ENCODE data around the gene KAT7. TPM values are rescaled to one million over a fixed set of nuclear protein-coding genes. Genes with fewer than 3 reads are reported as not detected.

Gene KAT7
- total and polyA plus RNA-seq, 2 of the 8 experiments (the other 6 are each of a cell fraction or from before 2014, with no cell fraction given) = 90.9 to 139 TPM

GRCh38 chr17:49881054-49881402 is 92.5 kb downstream of the KAT7 start:
- H4K5ac ChIP-seq (ENCODE audit: insufficient read length, low read depth, low read length) = no peak overlapping the region
- no peak overlapping the region for H4K8ac ChIP-seq (ENCODE audit: extremely low read depth, insufficient read depth, low read length)
- no peak overlapping the region for H3K56ac ChIP-seq (replicated peaks; ENCODE audit: insufficient read length, low read depth, low read length)
- H3K4ac ChIP-seq (replicated peaks; ENCODE audit: insufficient read length, low read depth, low read length) = no peak overlapping the region
- H3K9me3 ChIP-seq (ENCODE audit: insufficient read depth in 2 of 2, low read depth in 1 of 2, low read length in 1 of 2) = no peaks in the 10 kb centered on the region
- FAIRE-seq (no peak), DNase-seq (ENCODE audit: low read depth in 1 of 2, low spot score in 2 of 2) (no peak)
- no peak overlapping the region for H2AK5ac ChIP-seq (ENCODE audit: low read depth, low read length)
- no peak overlapping the region for H3K18ac ChIP-seq (ENCODE audit: extremely low read depth, low read length)
- no peaks in the 10 kb centered on the region for H3K79me2 ChIP-seq (ENCODE audit: control insufficient read depth in 1 of 2, insufficient read depth in 2 of 2, low read length in 2 of 2)
- peak overlapping the region; percentile 16 to 61 (median 44); a peak in 6 of 8 replicates for H3K4me3 ChIP-seq (ENCODE audit: extremely low read depth in 1 of 4, insufficient read depth in 2 of 4, low read depth in 3 of 4, low read length in 4 of 4)
- TF ChIP-seq SIX5 (IDR thresholded peaks at IDR 0.05; ENCODE audit: low read depth, low read length) = no peak
- TF ChIP-seq YY1 (IDR thresholded peaks at IDR 0.05; ENCODE audit: low read depth, low read length) = no peak
- TF ChIP-seq GTF2F1 (IDR thresholded peaks at IDR 0.05; ENCODE audit: borderline replicate concordance, low read depth, low read length) = no peak
- no peak for TF ChIP-seq EGR1 (IDR thresholded peaks at IDR 0.05; ENCODE audit: borderline replicate concordance, low read depth, low read length)
- no peak for TF ChIP-seq KDM5A (IDR thresholded peaks at IDR 0.05; ENCODE audit: low read length)
- no peak for TF ChIP-seq RNF2 (IDR thresholded peaks at IDR 0.05; ENCODE audit: borderline replicate concordance, low read depth, low read length, missing control alignments, poor library complexity, severe bottlenecking)
- no peak for TF ChIP-seq E2F6 (IDR thresholded peaks at IDR 0.05)
- TF ChIP-seq SIRT6 (IDR thresholded peaks at IDR 0.05; ENCODE audit: low read length) = no peak
- TF ChIP-seq KDM4A (IDR thresholded peaks at IDR 0.05; ENCODE audit: low read depth, low read length, severe bottlenecking) = no peak
- H2BK5ac ChIP-seq (ENCODE audit: low read depth, low read length) = no peak overlapping the region
- peaks cover 3 to 10% (median 6%) of the 10 kb centered on the region in 4 experiments for H3K4me1 ChIP-seq (replicated peaks in 1 of 4; ENCODE audit: control insufficient read depth in 3 of 4, insufficient read depth in 4 of 4, low read length in 3 of 4)
- H2BK120ac ChIP-seq (replicated peaks; ENCODE audit: low read depth, low read length) = no peak overlapping the region
- peak overlapping the region; percentile 68; the same call in 1 of the 2 replicates for H2BK12ac ChIP-seq (ENCODE audit: low read depth, low read length)
- H3K27ac ChIP-seq (ENCODE audit: low read depth, low read length) = no peak overlapping the region
- ChIA-PET CTCF (ENCODE audit: partially characterized antibody) (interaction anchor here (0.7 to 13.4 kb wide), 23 partner anchors 9 to 319 kb away, joined by 3 to 217 read pairs (median 9); partner anchors contain the start of gene DLX3), POLR2A (ENCODE audit: partially characterized antibody) (interaction anchor here (1.0 to 1.4 kb wide), 2 partner anchors 106 to 115 kb away, joined by 3 to 15 read pairs; partner anchors contain the start of gene DLX3)
- H3K27me3 ChIP-seq (replicated peaks in 1 of 4; ENCODE audit: control insufficient read depth in 3 of 4, extremely low read depth in 1 of 4, insufficient read depth in 3 of 4, low read length in 3 of 4) = peaks cover 0 to 4% (median 1%) of the 10 kb centered on the region in 4 experiments; a peak in 5 of 7 replicates
- H3K36me3 ChIP-seq (ENCODE audit: control insufficient read depth in 2 of 4, insufficient read depth in 4 of 4, low read length in 3 of 4) = no peaks in the 10 kb centered on the region
- no peak overlapping the region for H3K23ac ChIP-seq (ENCODE audit: insufficient read length)
- no peak overlapping the region for H3K9ac ChIP-seq (replicated peaks in 1 of 4; ENCODE audit: extremely low read depth in 1 of 4, low read depth in 3 of 4, low read length in 3 of 4)
- no peak overlapping the region for H2BK15ac ChIP-seq (ENCODE audit: low read length)
- WGBS, 2 experiments (ENCODE audit: extremely low coverage in 1 of 2, insufficient coverage in 1 of 2, insufficient read length in 1 of 2, insufficient replicate concordance in 2 of 2, low coverage in 1 of 2, low lambda C conversion rate in 2 of 2, missing lambda C conversion rate in 1 of 2) = 42% methylated on average over 2 of the region's 5 CpGs; no CpG with 5 or more reads in 1 of the 2 experiments
- H4K91ac ChIP-seq (replicated peaks; ENCODE audit: insufficient read length, low read length) = no peak overlapping the region
- no peaks in the 10 kb centered on the region for H4K20me1 ChIP-seq (replicated peaks in 1 of 2; ENCODE audit: control insufficient read depth in 1 of 2, insufficient read depth in 2 of 2, low read length in 2 of 2)
- H3K79me1 ChIP-seq (ENCODE audit: low read depth, low read length) = no peaks in the 10 kb centered on the region
- H2BK20ac ChIP-seq (ENCODE audit: low read length) = no peak overlapping the region
- H2AFZ ChIP-seq (ENCODE audit: low read length) = no peak overlapping the region
- H3K14ac ChIP-seq (ENCODE audit: insufficient read length) = no peak overlapping the region
- H3K23me2 ChIP-seq (ENCODE audit: low read depth, low read length) = peaks cover 4% of the 10 kb centered on the region; the same call in 1 of the 2 replicates
- peak overlapping the region; percentile 41 to 77 for H3K4me2 ChIP-seq (ENCODE audit: insufficient read depth in 1 of 2, low read depth in 2 of 2, low read length in 2 of 2)

Data from H1 (cell line).